Umbilical cord (tissue), 2 donors: ENCODE measurements around the gene COPA. TPM values are rescaled to one million over a fixed set of nuclear protein-coding genes. Genes with fewer than 3 reads are reported as not detected.
"Not testable (repeated sequence)": the region's sequence is repeated elsewhere in the genome, so short reads cannot be mapped to it uniquely, and the experiment has no call there.

Source experiments
- DNase-seq: peaks from one replicate; pipeline ENCODE4 v3.0.0-alpha.2; 2015; ENCODE audit warnings: low spot score
- total RNA-seq: library from RNA; depleted of rRNA; stranded (reverse); fragments of >200 nt; gene quantifications from one replicate; pipeline ENCODE4 v1.2.3, GENCODE V29; 2014; ENCODE audit warnings: low replicate concordance; ENCODE audit not compliant: insufficient read depth

COPA gene
- total RNA-seq, 1 donor from 2014 or later: 150 TPM

DNA sequence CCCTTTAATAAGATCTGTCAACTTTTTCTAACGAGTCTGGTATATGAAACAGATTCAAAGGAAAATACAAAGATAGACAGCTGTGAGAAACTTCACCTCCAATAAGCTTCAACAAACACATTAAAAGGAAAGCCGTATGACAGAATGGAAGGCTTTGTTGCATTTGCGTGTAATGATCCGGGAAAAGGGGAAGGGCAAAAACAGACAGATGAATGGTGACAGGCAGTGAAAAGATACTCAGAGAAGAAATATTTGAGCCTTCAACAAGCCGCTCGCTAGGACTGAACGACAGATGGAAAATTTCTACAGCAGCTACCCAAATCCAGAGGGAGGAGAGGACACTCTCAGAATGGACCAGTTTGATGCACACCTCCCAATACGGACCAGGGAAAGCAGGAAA lies 14.9 kb downstream of the COPA start:
- no peak for DNase-seq

DNA sequence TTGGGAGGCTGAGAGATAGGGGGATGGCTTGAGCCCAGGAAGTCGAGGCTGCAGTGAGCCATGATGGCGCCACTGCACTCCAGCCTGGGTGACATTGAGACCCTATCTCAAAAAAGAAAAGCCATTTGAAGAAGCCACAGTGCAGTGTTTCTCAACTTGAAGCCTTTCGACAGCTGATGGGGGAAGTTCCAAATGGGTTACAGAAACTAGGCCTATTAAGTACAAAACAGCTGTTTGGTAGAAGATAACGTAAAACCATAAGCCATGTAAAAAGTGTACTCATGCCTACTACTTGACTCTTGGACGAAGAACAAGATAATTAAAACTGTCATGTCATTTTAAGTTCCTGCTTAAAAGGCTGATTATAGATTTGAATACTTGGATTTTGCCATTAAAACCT lies 16.6 kb downstream of the COPA start:
- DNase-seq: no peak

DNA sequence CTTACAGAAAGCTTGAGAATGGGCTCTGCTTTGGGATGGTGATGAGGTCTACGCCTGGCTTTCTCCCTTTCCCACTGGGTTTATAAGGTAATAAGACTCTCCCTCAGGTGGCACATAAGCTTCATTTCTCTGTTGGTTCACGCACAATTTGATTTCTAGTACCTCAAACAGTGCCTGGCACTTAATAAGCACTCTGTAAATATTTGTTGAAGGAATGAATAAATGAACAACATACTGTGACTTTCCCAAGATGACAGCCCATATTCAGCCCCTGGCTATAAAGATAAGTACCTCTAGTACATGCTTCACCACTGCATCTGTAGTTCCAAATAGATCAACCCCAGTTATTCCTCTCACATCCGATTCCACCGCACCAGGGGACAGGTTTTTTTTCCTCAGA lies 17.8 kb downstream of the COPA start:
- DNase-seq: no peak

DNA sequence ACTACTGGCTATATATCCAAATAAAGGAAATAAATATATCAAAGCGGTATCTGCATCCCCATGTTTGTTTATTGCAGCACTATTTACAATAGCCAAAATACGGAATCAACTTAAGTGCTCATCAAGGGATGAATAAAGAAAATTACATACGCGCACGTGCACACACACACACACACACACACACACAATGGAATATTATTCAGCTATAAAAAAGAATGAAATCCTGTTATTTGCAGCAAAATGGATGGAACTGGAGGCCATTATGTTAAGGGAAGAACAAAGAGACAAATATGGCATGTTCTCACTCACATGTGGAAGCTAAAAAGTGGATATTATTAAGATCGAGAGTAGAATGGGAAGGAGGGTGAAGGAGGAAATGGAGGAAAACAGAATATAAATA lies 20.2 kb downstream of the COPA start:
- DNase-seq: no peak

DNA sequence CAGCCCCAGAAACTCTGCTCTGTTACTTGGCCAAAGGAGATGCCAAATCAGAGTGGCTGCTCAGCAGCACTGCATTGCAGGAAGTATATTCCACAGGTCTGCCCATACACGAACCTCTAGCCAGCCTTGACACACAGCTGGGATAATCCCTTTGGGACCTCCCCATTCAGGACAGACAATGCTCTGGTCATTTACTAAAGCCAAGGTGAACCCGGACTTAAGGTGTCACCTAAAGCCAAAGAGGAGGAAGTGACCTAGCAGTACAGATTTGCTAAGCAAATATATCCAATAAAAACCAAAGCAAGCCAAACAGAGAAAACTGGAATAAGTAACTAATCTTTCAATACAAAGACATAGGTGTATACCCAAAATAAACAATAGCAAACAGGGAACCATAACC lies 27.7 kb downstream of the COPA start:
- DNase-seq: no peak

DNA sequence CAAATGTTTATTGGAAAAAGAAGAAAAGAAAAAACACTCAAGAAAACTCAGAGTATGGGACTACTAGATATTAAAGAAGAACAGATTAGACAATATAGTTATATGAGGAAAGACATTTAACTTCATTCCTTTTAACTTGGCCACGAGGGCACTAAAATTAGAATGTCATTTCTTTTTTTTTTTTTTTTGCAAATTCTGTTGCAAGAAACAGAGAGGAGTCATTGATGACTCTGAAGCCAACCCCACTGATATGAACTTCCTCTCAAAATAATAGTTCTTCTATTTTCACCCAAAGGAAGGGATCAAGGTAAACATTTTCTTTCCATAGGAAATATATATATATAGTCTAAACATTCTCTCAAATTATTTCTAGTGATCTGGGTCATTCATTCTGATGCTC lies 33.5 kb downstream of the COPA start:
- DNase-seq: no peak

DNA sequence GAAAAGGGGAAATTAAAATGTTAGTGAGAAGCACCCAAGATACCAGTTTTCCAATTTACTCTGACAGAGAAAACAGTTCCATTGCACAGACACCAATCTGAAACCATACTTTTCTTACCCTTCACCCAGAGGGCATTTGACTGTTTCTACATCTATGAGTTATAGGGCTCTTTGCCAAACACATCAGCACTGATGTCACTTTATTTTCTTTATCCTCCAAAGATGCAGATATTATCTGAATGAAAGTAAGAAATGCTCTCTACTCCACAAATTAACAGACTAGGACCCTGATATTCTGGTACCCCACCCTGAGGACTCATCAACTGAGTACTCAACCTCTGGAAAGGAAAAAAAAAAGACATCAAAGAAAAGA lies 33.9 kb downstream of the COPA start:
- DNase-seq: no peak

DNA sequence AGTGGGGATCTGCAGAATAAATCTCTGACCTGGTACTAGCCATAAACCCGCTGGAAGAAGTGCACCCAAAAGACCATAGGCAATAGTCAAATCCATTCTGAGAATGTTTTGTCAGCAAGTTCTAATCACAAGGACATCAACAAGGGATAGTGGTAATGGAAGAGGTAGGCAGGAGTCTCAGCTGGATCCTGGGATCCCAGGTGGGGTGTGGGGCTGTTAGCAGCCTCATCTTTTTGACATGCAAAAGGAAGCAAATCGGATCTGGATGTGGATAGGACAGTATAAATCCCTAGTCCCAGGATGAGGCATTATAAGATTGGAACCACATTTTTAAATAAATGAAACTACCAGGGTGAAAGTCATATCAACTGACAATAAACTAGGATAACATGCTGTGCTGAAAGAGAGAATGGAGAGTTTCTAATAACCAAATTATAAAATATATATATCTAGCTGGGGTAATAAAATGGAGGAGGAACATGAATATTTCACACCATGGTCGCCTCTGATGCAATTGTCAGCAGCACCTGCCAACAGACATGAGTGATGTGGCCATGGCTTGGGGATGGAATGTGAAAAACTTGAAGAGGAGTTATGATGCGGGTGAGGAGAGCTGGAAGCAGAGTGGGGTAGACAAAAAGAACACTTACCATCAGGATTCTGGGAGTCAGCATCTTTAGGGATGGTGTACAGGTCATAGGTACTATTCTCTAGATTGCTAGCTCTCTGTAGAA lies 34.4 kb downstream of the COPA start:
- DNase-seq: no peak

DNA sequence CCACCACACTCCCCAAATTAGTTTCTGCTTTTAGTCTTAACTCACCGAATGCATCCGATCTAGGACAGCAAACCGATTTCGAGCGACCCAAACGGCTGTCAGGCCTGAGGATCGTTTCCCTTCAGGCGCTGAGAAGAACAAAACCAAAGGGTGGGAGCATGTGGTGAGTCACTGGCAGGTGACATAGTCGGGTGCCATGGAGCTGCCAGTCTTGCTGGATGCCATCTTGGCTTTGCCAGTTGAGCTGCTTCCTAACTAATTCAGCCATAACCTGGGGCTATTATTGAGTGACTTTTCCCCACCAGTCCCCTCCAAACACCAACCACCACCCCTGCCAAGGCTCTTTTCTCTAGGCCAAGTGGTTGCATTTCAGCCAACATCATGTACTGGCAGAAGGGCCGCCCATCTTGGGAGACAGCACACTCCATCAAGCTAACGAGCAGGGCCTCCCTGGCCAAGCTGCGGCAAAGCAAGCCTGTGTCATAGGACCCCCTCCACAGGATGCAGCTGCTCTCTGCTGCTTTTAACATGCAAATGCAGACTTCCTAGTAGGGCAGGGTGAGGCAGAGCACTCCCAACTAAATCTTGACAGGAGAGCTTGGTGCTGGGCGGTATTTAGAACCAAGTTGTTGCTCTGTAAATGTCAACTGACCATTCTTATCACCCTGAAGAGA lies 35.8 kb downstream of the COPA start:
- DNase-seq: no peak

DNA sequence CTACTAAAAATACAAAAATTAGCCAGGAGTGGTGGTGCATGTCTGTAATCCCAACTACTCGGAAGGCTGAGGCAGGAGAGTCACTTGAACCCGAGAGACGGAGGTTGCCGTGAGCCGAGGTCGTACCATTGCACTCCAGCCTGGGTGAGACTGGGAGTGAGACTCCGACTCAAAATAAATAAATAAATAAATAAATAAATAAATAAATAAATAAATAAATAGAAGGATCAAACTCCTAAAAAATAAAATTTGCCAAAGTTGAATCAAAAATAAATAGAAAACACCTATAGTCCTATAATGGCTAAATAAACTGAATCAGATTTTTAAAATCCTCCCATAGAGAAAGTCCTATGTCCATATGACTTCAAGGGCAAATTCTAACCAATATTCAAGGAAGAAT lies 42.9 kb downstream of the COPA start:
- no peak for DNase-seq

DNA sequence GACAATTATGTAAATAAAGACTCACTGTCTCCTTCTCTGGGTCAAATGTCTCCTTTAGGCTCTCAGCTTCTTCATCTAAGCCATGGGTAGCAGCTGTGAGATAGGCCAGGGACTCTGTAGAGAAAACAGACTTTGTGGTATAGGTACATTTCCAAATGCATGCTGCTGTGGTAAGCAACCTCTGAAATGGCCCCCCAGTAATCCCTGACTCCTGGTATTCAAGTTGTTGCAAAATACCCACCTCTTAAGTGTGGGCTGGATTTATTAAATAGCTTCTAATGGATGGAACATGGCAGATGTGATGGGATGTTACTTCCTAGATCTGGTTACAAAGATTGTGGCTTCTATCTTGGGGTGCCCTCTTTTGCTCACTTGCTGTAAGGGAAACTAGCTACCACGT lies 47.0 kb downstream of the COPA start:
- DNase-seq: no peak

DNA sequence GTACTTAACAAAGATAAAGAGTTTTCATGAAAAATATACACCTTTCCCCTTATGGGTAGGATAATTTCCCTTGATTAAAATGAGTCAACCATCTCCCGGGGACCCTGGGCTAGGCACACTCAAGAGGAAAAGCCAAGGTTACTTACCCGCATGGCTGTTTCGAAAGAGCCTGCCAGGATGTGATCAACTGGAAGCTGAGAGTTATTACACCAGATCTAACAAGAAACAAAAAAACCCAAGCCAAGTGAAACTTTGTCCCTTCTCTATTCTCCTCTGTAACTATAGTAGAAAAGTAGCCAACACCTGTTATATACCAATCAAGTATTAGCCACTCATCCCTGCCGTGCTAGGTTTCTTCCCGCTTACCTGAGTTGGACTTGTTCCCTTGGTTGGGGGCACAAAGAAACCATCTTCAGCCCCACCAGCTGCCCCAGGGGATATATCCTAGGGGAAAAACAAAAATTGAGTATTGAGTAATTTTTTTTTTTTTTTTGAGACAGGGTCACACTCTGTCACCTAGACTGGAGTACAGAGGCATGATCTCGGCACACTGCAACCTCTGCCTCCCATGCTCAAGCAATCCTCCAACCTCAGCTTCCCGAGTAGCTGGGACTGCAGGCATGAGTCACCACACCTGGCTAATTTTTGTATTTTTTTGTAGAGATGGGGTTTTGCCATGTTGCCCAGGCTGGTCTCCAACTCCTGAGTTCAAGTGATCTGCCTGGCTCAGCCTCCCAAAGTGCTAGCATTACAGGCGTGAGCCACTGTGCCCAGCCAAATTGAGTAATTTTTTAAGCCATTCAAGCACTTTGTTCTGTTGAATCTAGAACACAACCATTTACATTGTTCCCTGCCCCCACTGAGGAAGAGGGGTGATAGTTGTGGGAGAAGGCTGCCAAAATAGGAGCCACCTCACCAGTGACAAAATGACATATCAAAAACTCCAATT lies 49.8 kb downstream of the COPA start:
- DNase-seq: no peak

DNA sequence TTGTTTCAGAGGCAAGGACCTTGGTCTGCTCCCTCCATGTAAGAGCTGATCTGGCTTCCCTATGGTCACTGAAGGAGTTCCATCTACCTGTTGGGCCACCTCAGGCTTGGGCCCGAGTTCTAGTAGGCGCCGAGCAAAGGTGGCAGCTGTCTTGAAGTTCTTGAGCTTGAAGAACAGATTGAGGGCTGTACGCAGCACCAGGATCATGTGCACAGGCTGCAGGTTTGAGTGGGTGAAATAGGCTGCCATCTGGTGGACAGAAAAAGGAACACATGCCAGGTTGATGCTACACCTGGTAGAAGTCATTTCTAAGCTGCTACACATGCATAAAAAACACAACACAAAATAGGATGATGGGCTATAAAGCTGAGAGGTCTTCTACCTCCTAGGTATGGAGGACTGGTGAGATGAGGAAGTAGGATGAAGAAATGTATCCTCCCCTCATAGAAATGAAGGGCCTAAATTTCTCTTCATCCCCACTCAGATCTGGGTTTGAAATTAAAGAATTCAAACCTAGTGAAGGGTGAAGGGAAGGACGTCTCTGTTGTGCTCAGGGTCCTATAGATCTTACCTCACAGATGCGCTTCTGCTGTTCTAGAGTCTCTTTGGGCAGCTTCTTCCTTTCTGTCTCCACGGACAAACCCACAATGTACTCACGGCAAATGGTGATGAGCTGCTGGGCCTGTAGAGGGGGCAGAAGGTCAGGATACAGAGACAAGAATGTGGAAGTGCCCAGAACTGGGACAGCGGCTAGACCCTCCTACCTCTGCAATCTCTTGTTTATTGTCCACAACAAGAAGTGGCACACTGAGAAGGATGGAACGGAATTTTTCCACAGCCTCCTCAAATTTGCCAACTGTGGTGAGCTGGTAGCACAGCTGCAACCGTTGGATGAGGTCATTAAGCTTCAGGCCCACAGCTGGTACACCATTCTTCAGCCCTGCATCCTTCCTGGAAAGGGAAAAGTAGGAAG lies 51.5 kb downstream of the COPA start:
- DNase-seq: peak; percentile 61

DNA sequence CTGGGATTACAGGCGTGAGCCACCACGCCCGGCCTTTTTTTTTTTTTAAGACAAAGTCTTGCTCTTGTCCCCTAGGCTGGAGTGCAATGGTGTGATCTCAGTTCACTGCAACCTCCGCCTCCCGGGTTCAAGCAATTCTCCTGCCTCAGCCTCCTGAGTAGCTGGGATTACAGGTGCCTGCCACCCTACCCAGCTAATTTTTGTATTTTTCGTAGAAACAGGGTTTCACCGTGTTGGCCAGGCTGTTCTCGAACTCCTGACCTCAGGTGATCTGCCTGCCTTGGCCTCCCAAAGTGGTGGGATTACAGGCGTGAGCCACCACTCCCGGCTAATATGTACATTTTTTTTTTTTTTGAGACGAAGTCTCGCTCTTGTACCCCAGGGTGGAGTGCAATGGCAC lies 55.3 kb downstream of the COPA start:
- DNase-seq: not testable (repeated sequence)

DNA sequence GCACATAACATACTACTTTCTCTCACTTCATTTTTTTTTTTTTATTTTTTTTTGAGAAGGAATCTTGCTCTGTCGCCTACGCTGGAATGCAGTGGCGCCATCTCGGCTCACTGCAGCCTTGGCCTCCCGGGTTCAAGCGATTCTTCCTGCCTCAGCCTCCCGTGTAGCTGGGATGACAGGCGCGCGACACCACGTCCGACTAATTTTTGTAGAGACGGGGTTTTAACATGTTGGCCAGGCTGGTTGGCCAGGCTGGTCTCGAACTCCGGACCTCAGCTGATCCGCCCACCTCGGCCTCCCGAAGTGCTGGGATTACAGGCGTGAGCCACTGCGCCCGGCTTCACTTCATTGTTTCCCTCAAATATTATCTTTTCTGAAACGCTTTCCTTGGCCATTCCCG lies 57.5 kb downstream of the COPA start:
- no peak for DNase-seq

DNA sequence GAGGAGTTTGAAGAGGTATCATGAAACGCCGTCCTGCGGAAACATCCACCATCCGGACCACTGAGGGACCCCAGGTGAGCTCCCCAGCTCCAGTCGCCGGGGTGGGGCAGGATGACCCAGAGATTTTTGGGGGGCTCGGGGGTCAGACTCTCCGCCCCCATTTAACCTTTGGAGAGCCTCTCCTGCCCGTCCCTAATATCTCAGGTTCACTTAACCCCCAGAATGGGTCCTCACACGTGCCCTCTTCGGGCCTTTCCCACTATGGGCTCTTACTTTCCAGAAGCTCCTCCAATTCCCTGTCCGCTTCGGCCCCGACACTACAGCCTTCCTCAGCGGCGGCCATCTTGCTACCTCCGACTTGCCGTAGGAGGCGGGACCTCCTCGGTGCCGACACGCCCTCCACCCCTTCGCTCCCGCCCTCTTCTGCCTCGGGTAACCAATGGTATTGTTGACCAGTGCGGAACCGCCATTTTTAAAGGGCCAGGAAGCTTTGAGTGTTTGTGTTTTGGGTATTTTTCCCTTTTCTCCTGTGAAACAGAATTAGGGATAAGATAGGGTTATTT lies 58.2 kb downstream of the COPA start, which contains the start of gene PEX19:
TSS of gene PEX19 (minus strand) at position 352 of the 563 bp plus-strand sequence. CDS start at position 343, 9 bp downstream.
- peak; percentile 96 for DNase-seq

DNA sequence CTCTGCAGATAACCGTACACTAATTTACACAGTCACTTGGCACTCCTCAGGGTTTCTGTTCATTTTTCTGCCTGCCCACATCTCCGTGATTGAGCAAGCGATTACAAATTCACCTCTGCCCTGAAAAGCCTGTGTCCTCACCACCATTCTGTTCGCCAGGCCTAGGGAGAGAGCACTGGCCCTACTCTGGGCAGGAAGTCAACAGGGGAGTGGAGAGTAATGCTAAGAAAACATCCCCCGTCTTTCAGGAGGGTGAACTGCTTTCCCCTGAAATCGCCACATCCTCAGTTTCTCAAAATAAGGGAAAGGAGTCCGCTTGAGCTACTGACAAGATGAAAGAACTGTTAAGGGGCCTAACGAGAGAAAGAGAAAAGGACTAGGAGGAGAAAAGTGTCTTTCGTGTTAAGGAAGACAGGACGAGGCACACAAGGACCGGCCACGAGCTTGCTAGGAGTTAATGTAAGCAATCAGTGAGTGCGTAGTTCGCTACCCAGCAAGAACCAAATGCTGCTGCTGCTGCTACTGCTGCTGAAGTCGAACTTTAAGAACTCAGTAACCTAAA lies 58.7 kb downstream of the COPA start:
- DNase-seq: peak; percentile 62

DNA sequence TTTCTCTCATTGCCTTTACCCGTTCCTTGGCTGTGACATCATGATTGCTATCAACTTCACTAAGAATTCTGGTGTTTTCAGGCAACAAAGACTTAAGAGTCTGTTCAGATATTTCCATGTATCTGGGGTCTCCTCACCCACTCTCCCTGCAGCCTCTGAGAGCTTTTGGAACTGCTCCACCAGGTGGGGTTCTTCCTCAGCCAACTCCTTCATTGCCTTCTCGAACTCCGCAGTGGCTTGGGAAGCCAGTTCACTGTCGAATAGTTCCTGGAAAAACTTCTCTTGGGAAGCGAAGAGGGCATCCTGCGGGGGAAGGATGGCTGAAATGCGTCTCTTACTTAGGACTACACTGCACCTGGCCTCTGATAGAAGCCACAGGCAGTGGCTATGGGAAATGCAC lies 60.2 kb downstream of the COPA start:
- no peak for DNase-seq

DNA sequence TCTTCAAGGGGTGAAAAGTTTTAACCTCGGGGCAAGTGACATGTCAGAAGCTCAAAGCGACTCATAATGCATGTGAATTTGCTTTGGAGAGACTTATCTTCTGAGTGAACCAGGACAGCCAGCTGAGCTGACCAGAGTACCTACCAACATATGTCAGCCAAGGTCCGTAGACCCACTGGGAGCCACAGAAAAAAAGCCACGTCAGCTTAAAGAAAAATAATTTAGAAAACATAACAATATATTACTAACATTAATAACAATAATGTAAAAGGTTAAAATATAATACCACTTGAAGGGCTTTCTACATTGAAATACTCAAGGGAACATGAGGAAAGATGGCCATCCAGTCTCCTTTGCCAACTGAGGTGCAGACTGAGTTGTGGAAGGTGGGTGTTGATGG lies 65.1 kb downstream of the COPA start:
- DNase-seq: no peak

DNA sequence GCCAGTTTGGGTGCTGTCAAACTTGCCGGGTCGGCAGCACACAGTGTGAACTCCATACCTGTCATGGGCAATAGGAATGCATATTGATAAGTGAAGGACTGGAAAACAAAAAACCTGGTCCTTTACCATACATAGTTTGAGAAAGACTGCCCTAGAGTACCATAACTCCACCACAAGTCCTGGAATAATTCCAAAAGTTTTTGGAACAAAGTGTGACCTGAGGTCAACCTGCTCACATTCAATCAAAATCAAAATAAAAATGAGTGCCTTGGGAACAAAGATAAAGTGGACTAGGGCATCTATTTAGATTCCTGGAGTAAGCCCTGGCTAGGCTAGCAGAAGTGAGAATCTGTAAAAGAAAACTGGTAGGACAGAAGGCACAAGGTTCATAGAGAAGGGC lies 65.7 kb downstream of the COPA start:
- no peak for DNase-seq
